Measurements from ENCODE around the gene CTDP1. TPM values are rescaled to one million over a fixed set of nuclear protein-coding genes. Genes with fewer than 3 reads are reported as not detected.

CTDP1 gene
- total RNA-seq, 4 donors from 2014 or later = 12.3 to 21.8 (median 16.5) TPM

DNA sequence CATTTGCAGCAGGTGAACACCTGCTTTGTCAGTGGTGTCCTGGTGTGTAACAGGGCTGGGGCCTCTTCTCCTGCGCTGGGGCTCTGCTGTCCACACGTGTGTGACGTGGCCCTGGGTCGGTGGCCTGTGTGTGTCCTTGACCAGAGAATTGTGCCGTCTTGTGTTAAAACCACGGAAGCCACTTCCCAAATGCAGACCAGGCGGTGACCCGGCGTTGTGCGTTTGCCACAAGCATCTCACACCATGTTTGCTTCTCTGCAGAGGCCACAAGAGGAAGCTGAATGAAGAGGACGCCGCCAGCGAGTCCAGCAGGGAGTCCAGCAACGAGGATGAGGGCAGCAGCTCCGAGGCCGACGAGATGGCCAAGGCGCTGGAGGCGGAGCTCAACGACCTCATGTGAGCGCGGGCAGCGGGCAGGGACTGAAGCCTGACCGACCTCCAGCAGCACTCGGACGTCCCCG is 73.8 kb downstream of the CTDP1 start:
- DNase-seq (no peak), ATAC-seq (no peak)
- Histone ChIP-seq H3K4me1 (no peaks in the 10 kb centered on the region), H3K9me3 (no peaks in the 10 kb centered on the region), H3K36me3 (peaks cover 0 to 30% of the 10 kb centered on the region in 2 donors), H3K27me3 (no peaks in the 10 kb centered on the region), H3K27ac (no peak overlapping the region), H3K4me3 (no peak overlapping the region)
- in situ Hi-C loops (cut with MboI; ENCODE audit: low sequenced_read_pairs in 4 of 4) (no loop called here), intact Hi-C loops (cut with DNase I; ENCODE audit: low total_unique reads) (no loop called here)
- TF ChIP-seq POLR2A (IDR thresholded peaks at IDR 0.05) = no peak
- TF ChIP-seq, protein P1, sequence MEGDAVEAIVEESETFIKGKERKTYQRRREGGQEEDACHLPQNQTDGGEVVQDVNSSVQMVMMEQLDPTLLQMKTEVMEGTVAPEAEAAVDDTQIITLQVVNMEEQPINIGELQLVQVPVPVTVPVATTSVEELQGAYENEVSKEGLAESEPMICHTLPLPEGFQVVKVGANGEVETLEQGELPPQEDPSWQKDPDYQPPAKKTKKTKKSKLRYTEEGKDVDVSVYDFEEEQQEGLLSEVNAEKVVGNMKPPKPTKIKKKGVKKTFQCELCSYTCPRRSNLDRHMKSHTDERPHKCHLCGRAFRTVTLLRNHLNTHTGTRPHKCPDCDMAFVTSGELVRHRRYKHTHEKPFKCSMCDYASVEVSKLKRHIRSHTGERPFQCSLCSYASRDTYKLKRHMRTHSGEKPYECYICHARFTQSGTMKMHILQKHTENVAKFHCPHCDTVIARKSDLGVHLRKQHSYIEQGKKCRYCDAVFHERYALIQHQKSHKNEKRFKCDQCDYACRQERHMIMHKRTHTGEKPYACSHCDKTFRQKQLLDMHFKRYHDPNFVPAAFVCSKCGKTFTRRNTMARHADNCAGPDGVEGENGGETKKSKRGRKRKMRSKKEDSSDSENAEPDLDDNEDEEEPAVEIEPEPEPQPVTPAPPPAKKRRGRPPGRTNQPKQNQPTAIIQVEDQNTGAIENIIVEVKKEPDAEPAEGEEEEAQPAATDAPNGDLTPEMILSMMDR (IDR thresholded peaks at IDR 0.05 in 4 of 5, conservative IDR thresholded peaks at IDR 0.05 in 1 of 5) = no peak

GRCh38 chr18:79754022-79754761 is 74.6 kb downstream of the CTDP1 start:
- ATAC-seq (no peak), DNase-seq (no peak)
- in situ Hi-C loops (cut with MboI; ENCODE audit: low sequenced_read_pairs in 4 of 4) = no loop called here
- Histone ChIP-seq H3K4me3 (no peak overlapping the region), H3K27ac (no peak overlapping the region), H3K27me3 (no peaks in the 10 kb centered on the region), H3K4me1 (no peaks in the 10 kb centered on the region), H3K36me3 (peaks cover 0 to 30% of the 10 kb centered on the region in 2 donors), H3K9me3 (no peaks in the 10 kb centered on the region)
- intact Hi-C loops (cut with DNase I; ENCODE audit: low total_unique reads) = no loop called here
- no peak for TF ChIP-seq POLR2A (IDR thresholded peaks at IDR 0.05)
- TF ChIP-seq, protein P1 (IDR thresholded peaks at IDR 0.05 in 4 of 5, conservative IDR thresholded peaks at IDR 0.05 in 1 of 5) = no peak

GRCh38 chr18:79754831-79755351 is 75.3 kb downstream of the CTDP1 start:
- Histone ChIP-seq H3K27ac (no peak overlapping the region), H3K4me1 (no peaks in the 10 kb centered on the region), H3K9me3 (no peaks in the 10 kb centered on the region), H3K36me3 (peaks cover 0 to 30% of the 10 kb centered on the region in 2 donors), H3K4me3 (no peak overlapping the region), H3K27me3 (no peaks in the 10 kb centered on the region)
- in situ Hi-C loops (cut with MboI; ENCODE audit: low sequenced_read_pairs in 4 of 4) (no loop called here), intact Hi-C loops (cut with DNase I; ENCODE audit: low total_unique reads) (no loop called here)
- ATAC-seq = no peak
- no peak for DNase-seq
- TF ChIP-seq POLR2A (IDR thresholded peaks at IDR 0.05) = no peak
- TF ChIP-seq, protein P1 (IDR thresholded peaks at IDR 0.05 in 4 of 5, conservative IDR thresholded peaks at IDR 0.05 in 1 of 5) = no peak

DNA sequence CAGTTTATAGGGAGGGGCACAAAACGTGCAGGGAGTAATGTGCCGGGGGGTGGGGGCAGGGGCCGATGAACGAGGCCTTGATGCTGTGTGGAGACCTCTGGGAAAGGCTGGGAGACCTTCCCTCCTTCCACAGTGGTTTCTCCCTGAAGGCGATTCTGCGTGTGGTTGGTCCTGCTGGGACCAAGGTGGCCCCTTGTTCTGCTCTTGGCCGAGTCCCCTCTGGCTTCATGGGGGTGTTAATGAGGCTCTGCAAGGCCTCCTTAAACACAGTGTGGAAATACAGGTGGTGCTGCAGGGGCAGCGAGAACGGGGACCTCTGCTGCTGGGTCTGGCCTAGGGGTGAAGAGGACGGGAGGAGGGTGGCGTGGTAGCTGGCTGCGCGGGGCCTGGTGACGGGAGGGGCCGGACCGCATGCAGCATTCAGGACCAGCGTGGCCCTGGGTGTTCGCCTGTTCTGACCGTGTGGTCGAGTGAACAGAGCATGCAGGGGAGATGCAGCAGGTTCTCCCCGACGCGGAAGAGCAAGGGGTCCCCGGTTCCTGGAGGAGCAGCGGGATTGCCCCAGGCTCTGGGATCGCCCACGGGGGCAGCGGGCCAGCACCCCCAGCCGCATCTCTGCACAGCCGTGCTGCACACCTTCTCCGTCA is 76.0 kb downstream of the CTDP1 start:
- no peaks in the 10 kb centered on the region for H3K9me3 ChIP-seq
- peaks cover 0 to 30% of the 10 kb centered on the region in 2 donors for H3K36me3 ChIP-seq
- ATAC-seq = no peak
- no peak for DNase-seq
- no peaks in the 10 kb centered on the region for H3K4me1 ChIP-seq
- intact Hi-C loops (cut with DNase I; ENCODE audit: low total_unique reads) = no loop called here
- no peaks in the 10 kb centered on the region for H3K27me3 ChIP-seq
- no peak overlapping the region for H3K4me3 ChIP-seq
- in situ Hi-C loops (cut with MboI; ENCODE audit: low sequenced_read_pairs in 4 of 4) = no loop called here
- H3K27ac ChIP-seq = no peak overlapping the region
- TF ChIP-seq POLR2A (IDR thresholded peaks at IDR 0.05) = no peak
- TF ChIP-seq, protein P1 (IDR thresholded peaks at IDR 0.05 in 4 of 5, conservative IDR thresholded peaks at IDR 0.05 in 1 of 5) = no peak

Data from gastrocnemius medialis (tissue), 4 donors.